H1 (cell line): Measurements from ENCODE around the gene MACC1. TPM values are rescaled to one million over a fixed set of nuclear protein-coding genes. Genes with fewer than 3 reads are reported as not detected.

Experiments used
- CBX5 ChIP-seq: fragments of 300-800, 300-1000 bp; sonication (generic); IDR thresholded peaks from 2 replicates; pipeline ENCODE4 v1.7.1; 2016; ENCODE audit warnings: antibody characterized with exemption, low read length, low read depth
- CHD7 ChIP-seq: fragments of 300-600 bp; sonication (generic); IDR thresholded peaks from 2 replicates; pipeline ENCODE4 v1.7.1; 2012; ENCODE audit warnings: low read length, moderate library complexity, mild to moderate bottlenecking, inconsistent platforms; ENCODE audit not compliant: insufficient replicate concordance
- E2F6 ChIP-seq: IDR thresholded peaks from 2 replicates; pipeline ENCODE4 v1.6.1; 2012; ENCODE audit warnings: inconsistent platforms
- EGR1 ChIP-seq: IDR thresholded peaks from 2 replicates; pipeline ENCODE4 v1.6.1; 2011; ENCODE audit warnings: low read depth, low read length, borderline replicate concordance
- EP300 ChIP-seq, 2 experiments: IDR thresholded peaks; 1 replicate in 1 of 2; 2 replicates in 1 of 2; pipeline ENCODE4 v1.6.1; 2011 to 2012; ENCODE audit warnings: low read depth in 2 of 2, low read length in 2 of 2, mild to moderate bottlenecking in 2 of 2, borderline replicate concordance in 1 of 2, inconsistent platforms in 1 of 2, moderate library complexity in 1 of 2
- EZH2 ChIP-seq: fragments of 200-600 bp; sonication (generic); IDR thresholded peaks from 2 replicates; pipeline ENCODE4 v1.7.1; 2012; ENCODE audit warnings: low read depth, mild to moderate bottlenecking, moderate library complexity, low read length, inconsistent platforms; ENCODE audit not compliant: severe bottlenecking
- POU5F1 ChIP-seq: IDR thresholded peaks from 2 replicates; pipeline ENCODE4 v1.6.1; 2011; ENCODE audit warnings: low read depth, mild to moderate bottlenecking, low read length, moderate library complexity
- RAD21 ChIP-seq, 2 experiments: IDR thresholded peaks in 1 of 2; conservative IDR thresholded peaks in 1 of 2; 2 replicates each; pipeline ENCODE4 v1.6.1; 2011; ENCODE audit warnings: low read depth in 2 of 2, low read length in 2 of 2, improper control_type of control experiment in 1 of 2, inconsistent platforms in 1 of 2, mild to moderate bottlenecking in 1 of 2, moderate library complexity in 1 of 2
- SP2 ChIP-seq: IDR thresholded peaks from 2 replicates; pipeline ENCODE4 v1.6.1; 2012; ENCODE audit warnings: mild to moderate bottlenecking, low read length, inconsistent platforms
- SRF ChIP-seq: IDR thresholded peaks from 2 replicates; pipeline ENCODE4 v1.6.1; 2011; ENCODE audit warnings: mild to moderate bottlenecking, low read depth, low read length, moderate library complexity
- ZNF274 ChIP-seq: IDR thresholded peaks from 2 replicates; pipeline ENCODE4 v1.7.0; 2012; ENCODE audit warnings: low read length, borderline replicate concordance; ENCODE audit errors: extremely low read depth
- polyA plus RNA-seq, 7 experiments: library from polyadenylated mRNA; depleted of rRNA in 3 of 7; stranded (reverse) in 5 of 7; unstranded in 2 of 7; fragments of >200 nt in 5 of 7; fragments of 200-250 nt in 2 of 7; gene quantifications; 1 replicate in 5 of 7; 2 replicates in 1 of 7; 4 replicates in 1 of 7; pipeline versions ENCODE4 v1.2.1 to v1.2.3, GENCODE V29; 2011 to 2013; ENCODE audit warnings: missing spikeins in 2 of 7, mixed read lengths in 2 of 7
- total RNA-seq: library from RNA; stranded (reverse); fragmentation: NEBNext Ultra II Directional; extraction: Animal tissue kit (Norgen Biotek cat#: 25700); gene quantifications from 2 replicates; pipeline ENCODE4 v1.2.1, GENCODE V29; 2021

MACC1 gene
- total and polyA plus RNA-seq, 2 of the 8 experiments (the other 6 are each of a cell fraction or from before 2014, with no cell fraction given) = 2.0 to 17.2 TPM

DNA sequence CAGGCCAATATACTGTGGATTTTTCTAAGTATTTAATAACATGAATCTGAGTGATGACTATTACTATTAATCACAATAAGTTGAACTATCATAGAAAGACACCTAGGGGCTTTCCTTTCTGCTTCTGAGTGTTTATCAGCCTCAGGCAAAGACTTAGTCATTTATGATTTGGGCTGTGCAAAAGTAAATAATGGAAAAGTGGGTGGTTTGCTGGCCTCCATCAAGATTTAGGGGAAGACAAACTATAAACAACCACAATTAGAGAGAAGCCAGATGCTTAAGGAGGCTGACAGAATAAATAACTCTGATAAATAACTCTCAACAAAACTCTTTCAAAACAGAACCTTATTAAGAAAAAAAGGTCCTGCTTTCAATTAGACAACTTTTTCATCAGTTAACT lies 64.7 kb downstream of the MACC1 start (continued):
- TF ChIP-seq CHD7 (no peak), E2F6 (no peak), EP300 (IDR thresholded peaks at IDR 0.05; ENCODE audit: borderline replicate concordance in 1 of 2, low read depth in 2 of 2, low read length in 2 of 2) (no peak), SP2 (no peak), SRF (no peak), POU5F1 (no peak), EGR1 (no peak), CBX5 (no peak), RAD21 (IDR thresholded peaks at IDR 0.05 in 1 of 2, conservative IDR thresholded peaks at IDR 0.05 in 1 of 2; ENCODE audit: low read depth in 2 of 2, low read length in 2 of 2) (no peak), ZNF274 (no peak), EZH2 (no peak)
